ENCODE results near the gene MIDN.
"Not testable (repeated sequence)": the region's sequence is repeated elsewhere in the genome, so short reads cannot be mapped to it uniquely, and the experiment has no call there.

Gene MIDN

DNA sequence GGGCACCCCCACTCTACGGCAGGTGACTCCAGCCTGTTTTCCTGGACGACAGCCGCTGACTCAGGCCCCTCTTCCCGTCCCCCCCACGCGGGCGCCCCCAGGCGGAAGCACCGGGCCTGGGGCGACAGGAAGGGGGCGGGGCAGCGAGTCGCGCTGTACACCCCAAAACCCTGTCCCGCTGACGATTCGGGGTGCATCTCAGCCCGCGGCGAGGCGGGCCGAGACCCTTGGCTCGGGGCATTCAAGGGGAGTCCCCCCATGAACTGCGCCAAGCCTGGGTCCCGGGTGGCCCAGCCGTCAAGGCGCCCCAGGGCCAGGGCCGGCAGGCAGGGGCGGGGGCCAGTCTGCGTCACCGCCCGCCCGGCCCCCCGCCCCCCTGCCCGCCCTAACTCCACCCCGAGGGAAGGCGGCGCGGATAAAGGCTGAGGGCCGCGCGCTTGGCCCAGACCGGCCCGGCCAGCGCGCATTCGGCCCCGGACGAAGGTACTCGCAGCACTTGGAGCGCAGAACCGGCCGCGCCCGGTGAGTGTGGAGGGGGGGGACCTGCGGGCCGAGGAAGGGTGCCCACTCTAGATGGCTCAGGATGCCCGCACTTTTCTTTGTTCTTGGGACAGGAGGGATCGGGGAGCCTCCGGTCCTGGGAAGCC, at the start of gene MIDN:
MIDN (plus strand) TSS at position 445 of the 647 bp plus-strand sequence. CDS start 1,714 bp downstream, outside the sequence.
- peak; percentile 48 to 58 for DNase-seq

DNA sequence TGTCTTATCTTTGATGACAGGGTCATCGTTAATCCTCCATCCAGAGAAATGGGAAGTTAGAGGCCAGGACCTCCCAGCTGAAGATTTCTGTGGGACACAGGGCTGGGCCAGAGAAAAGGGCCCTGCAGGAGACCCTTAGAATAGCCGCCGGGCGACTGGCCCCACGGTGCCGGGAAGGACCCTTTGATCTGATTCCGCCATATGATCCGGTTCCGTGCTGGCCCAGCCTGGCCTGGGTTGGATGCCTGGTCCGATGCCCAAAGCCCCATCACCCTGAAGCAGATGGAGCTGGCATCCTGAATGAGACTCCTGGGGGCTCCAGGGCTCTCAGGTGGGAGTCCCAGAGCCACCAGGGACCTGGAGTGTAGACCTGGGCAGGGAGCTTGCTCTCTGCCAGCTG, 48.9 kb upstream of the MIDN start:
- DNase-seq: no peak

DNA sequence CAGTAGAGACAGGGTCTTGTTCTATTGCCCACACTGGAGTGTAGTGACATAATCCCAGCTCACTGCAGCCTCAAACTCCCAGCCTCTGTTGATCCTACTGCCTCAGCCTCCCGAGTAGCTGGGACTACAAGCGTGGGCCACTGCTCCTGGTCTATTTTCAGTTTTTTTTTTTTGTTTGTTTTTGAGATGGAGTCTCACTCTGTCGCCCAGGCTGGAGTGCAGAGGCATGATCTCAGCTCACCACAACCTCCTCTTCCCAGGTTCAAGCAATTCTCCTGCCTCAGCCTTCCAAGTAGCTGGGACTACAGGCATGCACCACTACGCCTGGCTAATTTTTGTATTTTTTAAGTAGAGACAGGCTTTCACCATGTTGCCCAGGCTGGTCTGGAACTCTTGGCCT, 47.8 kb upstream of the MIDN start:
- DNase-seq: not testable (repeated sequence)

DNA sequence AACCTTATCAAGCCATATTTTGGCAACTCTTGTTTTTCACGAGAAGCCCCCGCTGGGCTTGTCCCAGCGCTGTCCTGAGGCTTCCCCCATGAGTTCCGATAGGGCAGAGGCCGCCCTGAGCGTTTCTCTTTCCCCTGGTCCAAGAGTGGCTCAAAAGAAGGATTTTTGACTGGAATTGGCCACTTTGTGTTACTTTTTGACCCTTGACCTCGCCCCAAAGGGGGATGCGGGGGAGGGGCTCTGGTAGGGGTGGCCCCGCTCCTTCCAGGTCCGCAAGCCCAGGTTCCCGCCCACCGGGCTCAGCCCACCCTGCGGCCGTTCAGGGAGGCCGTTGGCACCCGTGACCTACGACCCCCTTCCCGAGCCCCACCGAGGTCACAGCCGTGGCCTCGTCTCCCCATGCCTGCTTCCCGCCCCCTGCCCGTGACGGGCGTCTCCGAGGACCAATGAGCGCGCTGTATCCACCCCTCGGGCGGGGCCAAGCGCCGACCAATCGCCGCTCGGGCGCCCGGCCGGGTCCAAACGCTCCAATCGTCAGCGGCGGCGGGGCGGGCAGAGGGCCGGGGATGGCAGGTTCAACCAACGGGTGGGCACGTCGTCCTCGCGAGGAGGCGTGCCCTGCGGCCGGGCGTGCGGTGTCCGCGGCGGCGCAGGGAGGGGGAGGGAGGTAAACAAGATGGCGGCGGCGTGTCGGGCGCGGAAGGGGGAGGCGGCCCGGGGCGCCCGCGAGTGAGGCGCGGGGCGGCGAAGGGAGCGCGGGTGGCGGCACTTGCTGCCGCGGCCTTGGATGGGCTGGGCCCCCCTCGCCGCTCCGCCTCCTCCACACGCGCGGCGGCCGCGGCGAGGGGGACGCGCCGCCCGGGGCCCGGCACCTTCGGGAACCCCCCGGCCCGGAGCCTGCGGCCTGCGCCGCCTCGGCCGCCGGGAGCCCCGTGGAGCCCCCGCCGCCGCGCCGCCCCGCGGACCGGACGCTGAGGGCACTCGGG, 43.0 kb upstream of the MIDN start, which contains the start of gene STK11:
STK11 (plus strand) TSS at position 665 of the 986 bp plus-strand sequence. CDS start 1,136 bp downstream, outside the sequence.
- peak; percentile 99 for DNase-seq

DNA sequence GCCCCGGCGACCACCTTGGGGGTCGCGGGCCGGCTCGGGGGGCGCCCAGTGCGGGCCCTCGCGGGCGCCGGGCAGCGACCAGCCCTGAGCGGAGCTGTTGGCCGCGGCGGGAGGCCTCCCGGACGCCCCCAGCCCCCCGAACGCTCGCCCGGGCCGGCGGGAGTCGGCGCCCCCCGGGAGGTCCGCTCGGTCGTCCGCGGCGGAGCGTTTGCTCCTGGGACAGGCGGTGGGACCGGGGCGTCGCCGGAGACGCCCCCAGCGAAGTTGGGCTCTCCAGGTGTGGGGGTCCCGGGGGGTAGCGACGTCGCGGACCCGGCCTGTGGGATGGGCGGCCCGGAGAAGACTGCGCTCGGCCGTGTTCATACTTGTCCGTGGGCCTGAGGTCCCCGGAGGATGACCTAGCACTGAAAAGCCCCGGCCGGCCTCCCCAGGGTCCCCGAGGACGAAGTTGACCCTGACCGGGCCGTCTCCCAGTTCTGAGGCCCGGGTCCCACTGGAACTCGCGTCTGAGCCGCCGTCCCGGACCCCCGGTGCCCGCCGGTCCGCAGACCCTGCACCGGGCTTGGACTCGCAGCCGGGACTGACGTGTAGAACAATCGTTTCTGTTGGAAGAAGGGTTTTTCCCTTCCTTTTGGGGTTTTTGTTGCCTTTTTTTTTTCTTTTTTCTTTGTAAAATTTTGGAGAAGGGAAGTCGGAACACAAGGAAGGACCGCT, 42.1 kb upstream of the MIDN start:
- DNase-seq: no peak

DNA sequence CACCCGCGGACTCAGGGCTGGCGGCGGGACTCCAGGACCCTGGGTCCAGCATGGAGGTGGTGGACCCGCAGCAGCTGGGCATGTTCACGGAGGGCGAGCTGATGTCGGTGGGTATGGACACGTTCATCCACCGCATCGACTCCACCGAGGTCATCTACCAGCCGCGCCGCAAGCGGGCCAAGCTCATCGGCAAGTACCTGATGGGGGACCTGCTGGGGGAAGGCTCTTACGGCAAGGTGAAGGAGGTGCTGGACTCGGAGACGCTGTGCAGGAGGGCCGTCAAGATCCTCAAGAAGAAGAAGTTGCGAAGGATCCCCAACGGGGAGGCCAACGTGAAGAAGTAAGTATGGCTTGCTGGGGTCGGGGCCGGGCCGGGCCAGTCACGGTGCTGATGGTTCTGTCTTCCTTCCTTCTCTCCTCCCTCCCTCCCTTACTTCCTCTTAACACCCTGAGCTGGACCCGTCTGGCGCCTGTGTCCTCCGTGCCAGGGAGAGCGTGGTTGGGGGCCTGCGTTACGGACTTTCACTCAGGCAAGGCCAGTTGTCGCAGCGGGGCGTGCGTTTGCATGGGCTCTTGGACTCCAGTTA, 41.4 kb upstream of the MIDN start:
- peak in 1 of 2 experiments; percentile 7 for DNase-seq

DNA sequence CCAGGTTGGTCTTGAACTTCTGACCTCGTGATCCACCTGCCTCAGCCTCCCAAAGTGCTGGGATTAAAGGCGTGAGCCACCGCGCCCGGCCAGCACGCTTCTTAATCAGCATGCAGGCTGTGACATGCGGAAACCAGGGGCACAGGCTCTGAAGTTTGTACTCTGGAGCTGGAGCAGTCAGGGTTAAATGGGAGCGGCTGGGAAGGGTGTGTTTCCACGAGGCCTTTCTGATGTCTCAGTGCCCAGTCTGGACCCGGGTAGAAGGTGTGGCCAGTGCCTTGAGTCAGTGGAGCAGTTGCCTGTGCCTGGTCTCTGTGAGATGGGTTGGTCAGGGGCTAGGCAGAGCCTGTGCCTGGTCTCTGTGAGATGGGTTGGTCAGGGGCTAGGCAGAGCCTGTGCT, 39.6 kb upstream of the MIDN start:
- not testable (repeated sequence) for DNase-seq

DNA sequence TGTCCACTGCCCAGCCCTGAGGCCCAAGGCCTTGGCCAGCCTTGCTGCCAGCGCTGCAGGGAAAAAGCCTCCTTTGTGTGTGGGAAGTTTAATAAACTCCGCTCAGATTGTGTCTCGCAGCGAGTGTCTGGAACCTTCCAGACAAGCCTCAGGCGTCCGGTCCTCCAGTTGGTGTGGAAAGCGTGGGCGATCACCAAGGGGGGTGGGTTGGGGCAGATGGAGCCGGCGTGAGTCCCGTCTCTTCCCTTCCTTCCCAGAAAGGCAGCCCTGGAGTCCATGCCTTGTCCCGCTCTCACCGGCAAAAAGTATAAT, 38.2 kb upstream of the MIDN start:
- no peak for DNase-seq

DNA sequence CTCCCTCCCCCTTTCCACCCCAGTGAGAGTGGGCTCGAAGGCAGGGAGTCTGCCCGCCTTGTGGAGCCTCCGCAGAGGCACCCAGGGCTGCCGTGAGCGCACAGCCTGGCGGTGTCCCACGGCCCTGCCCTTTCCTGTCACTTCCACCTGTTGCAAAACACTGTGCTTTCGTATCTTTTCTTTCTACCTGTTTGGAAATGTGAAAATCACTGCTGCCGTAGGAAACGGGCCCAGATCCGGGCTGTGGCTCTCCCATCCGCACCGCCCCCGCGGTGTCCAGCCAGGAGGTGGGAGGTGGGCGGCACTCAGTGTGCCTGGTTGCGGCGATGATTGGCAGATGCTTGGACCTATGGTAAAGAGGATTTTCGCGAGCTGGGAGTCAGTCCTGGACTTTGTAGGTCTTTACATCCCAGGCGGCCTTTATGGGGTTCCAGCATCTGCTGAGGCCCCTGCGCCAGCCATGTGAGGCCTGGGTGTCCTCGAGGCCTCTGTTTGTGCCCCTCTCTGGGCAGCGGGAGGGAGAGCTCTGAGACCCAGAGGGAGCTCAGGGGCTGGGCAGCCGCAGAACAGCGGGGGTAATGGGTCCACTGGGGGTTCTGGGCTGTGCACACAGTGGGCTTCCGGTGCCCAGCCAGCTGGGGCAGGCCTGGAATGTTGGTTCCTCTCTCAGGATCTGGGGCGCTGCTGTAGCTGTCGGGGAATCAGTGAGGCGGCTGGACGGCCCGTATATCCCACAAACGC, 36.7 kb upstream of the MIDN start:
- DNase-seq: no peak

DNA sequence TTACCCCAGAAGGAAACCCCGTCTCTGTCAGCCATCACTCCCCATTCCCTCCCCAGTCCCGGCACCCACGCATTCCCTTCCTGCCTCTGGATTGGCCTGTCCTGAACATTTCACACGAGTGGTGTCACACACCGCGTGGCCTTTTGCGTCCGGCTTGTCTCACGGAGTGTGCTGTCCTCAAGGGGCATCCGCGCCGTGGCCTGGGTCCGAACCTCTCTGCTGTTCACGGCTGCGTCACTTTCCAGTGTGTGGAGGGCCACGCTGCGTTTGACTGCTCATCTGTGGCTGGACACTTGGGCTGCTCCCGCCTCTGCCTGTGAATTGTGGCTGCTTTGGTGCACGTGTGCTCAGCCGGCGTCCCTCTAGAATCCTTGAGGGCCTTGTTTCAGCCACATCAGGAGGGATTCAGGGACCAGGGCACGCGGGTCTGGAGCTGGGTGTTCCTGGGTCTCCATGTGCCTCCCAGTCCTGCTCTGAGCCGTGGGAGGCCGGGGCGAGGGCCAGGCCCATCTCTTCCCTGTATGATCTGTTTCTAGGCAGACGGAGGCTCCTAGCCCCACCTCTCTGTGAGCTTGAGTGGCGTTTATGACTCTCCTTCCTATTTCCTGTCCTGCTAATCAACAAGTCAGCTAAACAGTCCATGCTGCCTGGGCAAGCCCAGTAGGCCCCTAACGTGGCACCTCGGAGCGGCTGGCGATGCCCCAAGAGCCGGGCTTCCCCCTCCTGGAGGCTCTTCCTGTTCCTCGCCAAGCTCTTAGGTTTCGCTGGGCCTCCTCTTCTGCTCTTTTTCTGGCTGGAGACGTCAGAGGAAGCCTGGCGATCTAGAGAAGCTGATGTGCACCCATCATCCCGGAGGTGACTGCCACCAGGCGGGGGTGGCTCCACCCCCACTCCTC, 34.7 kb upstream of the MIDN start:
- peak in 1 of 2 experiments; percentile 32 for DNase-seq

DNA sequence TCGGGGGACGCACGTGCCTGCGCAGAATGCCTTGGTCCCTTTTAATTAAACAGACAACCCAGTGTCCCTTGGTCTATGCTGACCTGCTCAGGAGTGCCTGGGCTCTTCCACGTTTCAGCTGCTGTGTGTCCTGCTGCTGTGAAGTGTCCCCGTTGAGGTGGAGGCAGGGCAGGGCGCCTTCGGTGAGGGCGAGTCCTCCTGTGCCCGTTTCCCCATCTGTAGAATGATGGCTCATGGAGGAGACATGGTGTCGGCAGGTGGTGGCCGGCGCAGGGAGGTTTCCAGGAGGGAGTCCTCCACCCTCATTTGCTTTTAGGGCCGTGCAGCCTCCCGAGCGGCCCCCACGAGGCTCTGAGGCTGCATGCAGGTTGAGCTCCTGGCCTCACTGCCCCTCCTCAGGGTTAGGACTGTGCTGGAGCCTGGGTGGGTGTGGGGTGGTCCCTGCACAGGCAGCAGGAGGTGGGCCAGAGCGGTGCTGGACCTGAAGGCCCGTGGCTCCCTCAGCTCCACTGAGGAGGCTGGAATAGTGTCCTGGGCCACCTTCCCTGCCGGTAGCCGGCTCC, 34.0 kb upstream of the MIDN start:
- no peak for DNase-seq

DNA sequence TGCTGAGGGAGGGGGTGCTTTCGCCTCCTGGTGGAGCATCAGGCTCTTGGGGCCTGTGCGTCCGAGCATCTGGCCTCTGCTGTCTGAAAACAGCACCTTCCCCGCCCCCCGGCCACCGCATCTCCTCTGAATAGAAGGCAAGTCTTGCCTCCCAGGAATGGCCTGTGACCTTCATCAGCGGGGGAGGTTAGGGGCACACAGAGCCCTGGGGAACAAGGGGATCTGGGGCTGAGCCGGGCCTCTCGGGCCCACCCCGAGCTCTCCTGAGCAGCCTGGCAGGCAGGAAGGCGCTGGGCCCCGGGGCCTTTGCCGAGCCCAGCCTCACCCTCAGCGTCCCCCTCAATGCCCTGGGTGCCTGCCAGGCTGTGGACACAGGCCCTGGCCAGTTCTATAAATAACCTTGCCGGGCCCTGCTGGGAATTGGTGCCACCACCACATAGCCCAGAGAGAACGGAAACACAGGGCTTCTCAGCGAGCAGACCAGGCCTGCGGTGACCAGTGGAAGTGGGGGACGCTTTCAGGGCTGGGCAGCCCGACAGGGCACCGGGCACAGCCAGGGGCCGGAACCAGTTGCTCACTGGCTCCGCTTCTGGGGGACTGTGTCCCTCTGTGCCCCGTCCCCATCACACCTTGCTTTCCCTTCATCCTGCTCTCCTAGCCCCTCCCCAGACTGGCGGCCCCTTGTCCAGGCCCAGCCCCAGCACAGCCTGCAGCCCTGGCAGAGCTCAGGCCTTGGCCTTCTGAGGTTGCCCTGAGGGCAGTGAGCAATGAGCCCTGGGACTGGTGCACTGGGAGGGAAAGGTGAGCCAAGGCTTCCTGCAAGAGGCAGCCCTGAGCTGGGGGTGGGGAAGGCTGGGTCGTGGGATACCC, 33.3 kb upstream of the MIDN start:
- no peak for DNase-seq

DNA sequence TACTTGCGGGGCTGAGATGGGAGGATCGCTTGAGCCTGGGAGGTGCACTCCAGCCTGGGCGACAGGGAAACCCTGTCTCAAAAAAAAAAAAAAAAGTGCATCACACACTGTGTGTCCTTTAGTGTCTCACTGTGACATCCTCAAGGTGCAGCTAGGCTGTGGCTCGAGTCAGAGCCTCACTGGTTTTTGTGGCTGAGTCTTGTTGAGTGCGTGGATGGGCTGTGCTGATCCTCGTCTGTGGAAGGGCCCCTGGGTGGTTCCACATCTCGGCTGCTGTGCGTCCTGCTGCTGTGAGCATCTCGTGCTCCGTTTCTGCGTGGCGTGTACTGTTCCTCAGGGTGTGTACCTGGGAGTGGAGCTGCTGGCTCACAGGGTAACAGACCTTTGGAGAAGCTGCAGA, 31.6 kb upstream of the MIDN start:
- DNase-seq: no peak

DNA sequence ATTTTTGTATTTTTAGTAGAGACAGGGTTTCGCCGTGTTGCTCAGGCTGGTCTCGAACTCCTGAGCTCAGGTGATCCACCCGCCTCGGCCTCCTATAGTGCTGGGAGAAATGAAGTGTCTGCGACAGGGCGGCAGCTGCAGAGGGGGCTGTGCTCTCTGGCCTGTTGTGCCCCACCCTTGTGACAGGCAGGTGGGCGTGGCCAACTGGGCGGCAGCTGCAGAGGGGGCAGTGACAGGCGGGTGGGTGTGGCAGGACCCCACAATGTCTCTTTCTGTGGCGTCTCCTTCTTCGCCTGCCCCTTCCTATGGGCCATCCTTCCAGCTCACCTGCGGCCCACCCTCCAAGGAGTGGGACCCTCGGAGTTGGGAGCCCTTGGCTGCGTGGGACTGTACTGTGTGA, 31.0 kb upstream of the MIDN start:
- DNase-seq: no peak

DNA sequence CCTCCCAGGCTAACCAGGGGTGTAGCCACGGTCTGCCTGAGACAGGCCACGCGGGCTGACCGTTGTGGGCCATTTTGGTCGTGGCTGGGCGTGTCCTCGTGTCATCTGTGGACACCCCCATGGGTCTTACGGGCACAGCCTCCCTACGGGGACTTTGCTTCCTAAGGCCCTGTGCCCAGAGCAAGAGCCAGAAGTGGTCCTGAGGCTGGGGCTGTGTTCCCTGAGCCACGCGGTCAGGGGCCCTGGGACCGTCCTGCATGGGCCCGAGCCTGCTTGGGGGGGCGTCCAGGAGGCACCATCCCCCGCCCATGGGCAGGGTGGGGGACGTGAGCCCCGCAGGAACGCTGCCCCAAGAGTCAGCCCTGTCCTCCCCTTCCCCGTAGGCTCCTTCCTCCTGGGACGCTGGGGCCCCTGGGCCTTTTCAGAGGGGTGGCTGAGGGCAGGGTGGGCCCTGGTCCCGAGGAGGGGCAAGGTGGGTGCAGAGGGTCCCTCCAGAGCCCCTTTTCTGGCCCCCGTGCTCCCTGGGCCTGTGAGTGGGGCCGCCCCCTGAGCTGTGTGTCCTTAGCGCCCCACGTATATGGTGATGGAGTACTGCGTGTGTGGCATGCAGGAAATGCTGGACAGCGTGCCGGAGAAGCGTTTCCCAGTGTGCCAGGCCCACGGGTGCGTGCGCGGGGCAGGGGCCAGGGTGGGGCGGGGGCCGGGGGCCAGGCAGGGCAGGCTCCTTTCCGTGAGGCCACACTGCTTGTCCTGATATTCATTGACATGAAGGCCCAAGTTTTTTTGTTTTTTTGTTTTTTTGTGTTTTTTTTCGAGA, 29.4 kb upstream of the MIDN start:
- no peak for DNase-seq

DNA sequence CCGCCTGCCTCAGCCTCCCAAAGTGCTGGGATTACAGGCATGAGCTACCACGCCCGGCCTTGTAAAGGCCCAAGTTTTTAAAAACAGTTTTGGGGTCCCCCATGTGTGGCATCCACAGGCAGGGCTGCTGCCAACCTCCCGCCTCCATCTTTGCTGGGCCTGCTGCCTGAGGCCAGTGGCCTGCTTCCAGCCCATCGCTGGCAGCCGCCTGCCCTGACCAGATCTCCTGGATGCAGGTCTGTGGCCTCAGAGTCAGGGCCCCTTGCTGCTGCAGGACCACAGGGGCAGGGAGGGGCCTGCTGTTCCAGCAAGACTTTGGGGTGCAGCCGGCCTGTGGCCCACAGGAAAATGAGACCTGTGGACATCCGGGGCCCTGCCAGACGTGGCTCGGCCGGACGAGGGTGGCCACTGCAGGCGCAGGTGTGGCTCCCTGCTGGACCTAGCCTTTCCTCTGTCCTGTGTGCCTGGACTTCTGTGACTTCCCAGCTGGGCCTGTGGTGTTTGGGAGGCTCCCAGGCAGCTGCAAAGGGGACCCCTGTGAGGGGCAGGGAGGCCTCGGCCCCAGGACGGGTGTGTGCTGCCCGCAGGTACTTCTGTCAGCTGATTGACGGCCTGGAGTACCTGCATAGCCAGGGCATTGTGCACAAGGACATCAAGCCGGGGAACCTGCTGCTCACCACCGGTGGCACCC, 28.5 kb upstream of the MIDN start:
- no peak for DNase-seq

DNA sequence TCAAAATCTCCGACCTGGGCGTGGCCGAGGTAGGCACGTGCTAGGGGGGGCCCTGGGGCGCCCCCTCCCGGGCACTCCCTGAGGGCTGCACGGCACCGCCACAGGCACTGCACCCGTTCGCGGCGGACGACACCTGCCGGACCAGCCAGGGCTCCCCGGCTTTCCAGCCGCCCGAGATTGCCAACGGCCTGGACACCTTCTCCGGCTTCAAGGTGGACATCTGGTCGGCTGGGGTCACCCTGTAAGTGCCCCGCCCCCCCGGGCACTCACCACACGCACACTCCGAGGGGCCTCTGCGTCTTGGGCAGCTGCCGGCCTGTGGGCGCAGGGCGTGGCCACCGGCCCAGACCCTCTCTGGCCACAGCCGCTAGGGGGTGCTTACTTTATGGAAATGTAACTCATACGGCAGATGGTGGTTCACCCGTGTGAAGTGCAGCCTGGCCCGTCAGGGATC, 27.9 kb upstream of the MIDN start:
- no peak for DNase-seq
